Tibial nerve (tissue), 4 donors: ENCODE results near the gene GLIPR2. TPM values are rescaled to one million over a fixed set of nuclear protein-coding genes. Genes with fewer than 3 reads are reported as not detected.
A peak's percentile ranks its signal among the peaks of the same experiment; 100 is the strongest.

Experiments used
- DNase-seq, 2 donors: peaks; one replicate each; pipeline ENCODE4 v3.0.0-alpha.2; 2019; ENCODE audit warnings: low spot score in 2 of 2
- H3K27ac ChIP-seq, 4 donors: fragments of 200-600 bp; sonication (generic) in 3 of 4; one replicate each; pipeline ENCODE4 v1.5.1; 2017 to 2019; ENCODE audit warnings: mild to moderate bottlenecking in 1 of 4
- H3K27me3 ChIP-seq, 2 donors: fragments of 200-600 bp; sonication (generic) in 1 of 2; one replicate each; pipeline versions ENCODE4 v1.5.1 to v1.6.0; 2017 to 2019
- H3K36me3 ChIP-seq, 3 donors: fragments of 200-600 bp; sonication (generic); one replicate each; pipeline ENCODE4 v1.5.1; 2018 to 2019
- H3K4me1 ChIP-seq, 4 donors: fragments of 200-600 bp; sonication (generic) in 3 of 4; one replicate each; pipeline ENCODE4 v1.5.1; 2017 to 2019
- H3K4me3 ChIP-seq, 4 donors: fragments of 200-600 bp; sonication (generic) in 3 of 4; one replicate each; pipeline ENCODE4 v1.5.1; 2017 to 2019; ENCODE audit warnings: mild to moderate bottlenecking in 1 of 4, moderate library complexity in 1 of 4
- H3K9me3 ChIP-seq, 4 donors: fragments of 200-600 bp; sonication (generic) in 3 of 4; one replicate each; pipeline ENCODE4 v1.5.1; 2017 to 2019
- EP300 ChIP-seq, 2 donors: sonication (generic); formaldehyde crosslinking; IDR thresholded peaks; one replicate each; pipeline ENCODE4 v1.6.1; 2017; ENCODE audit warnings: antibody characterized with exemption in 2 of 2, mild to moderate bottlenecking in 1 of 2
- POLR2A ChIP-seq, 2 donors: fragments of 450-650 bp; IDR thresholded peaks; one replicate each; pipeline ENCODE4 v1.6.1; 2017; ENCODE audit warnings: antibody characterized with exemption in 2 of 2, mild to moderate bottlenecking in 2 of 2, moderate library complexity in 2 of 2
- WGBS, 2 donors: methylation state at CpG; one replicate each; pipeline ENCODE4 v1.1.5; 2018; 5-methylcytosine and 5-hydroxymethylcytosine counted together
- total RNA-seq, 4 donors: library from RNA; depleted of rRNA; stranded (reverse); fragments of >200 nt; gene quantifications; one replicate each; pipeline ENCODE4 v1.1.0, GENCODE V29; 2016
- TF ChIP-seq, protein P1 (sequence below), 5 experiments: fragments of 200-600 bp in 3 of 5; fragments of 450-650 bp in 2 of 5; sonication (generic) in 3 of 5; IDR thresholded peaks; one replicate each; pipeline ENCODE4 v1.5.1; 2016 to 2019; ENCODE audit warnings: antibody characterized with exemption in 5 of 5, mild to moderate bottlenecking in 3 of 5, moderate library complexity in 2 of 5

GLIPR2 gene
- total RNA-seq, 4 donors from 2014 or later = 18.1 to 26.4 (median 25.6) TPM

DNA sequence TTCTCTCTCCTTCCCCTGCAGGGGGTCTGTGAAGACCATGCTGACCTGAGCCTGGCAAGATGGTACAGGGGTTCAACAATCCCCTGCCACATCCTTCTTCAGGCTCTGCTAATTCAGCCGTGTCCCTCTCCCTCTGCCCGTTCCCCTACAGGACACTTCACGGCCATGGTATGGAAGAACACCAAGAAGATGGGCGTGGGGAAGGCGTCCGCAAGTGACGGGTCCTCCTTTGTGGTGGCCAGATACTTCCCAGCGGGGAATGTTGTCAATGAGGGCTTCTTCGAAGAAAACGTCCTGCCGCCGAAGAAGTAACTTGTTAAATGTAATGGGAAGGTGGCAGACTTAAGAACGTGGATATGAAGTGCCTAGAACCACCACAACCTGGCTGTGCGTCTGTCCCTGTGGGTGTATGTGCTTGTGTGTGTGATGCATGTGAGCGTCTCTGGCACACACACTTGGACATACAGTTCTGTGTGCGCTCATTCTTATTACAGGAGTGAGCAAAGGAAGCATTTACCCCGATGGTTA is 25.7 kb downstream of the GLIPR2 start:
- no peak for TF ChIP-seq POLR2A (IDR thresholded peaks at IDR 0.05)
- TF ChIP-seq EP300 (IDR thresholded peaks at IDR 0.05) = no peak
- TF ChIP-seq, protein P1, sequence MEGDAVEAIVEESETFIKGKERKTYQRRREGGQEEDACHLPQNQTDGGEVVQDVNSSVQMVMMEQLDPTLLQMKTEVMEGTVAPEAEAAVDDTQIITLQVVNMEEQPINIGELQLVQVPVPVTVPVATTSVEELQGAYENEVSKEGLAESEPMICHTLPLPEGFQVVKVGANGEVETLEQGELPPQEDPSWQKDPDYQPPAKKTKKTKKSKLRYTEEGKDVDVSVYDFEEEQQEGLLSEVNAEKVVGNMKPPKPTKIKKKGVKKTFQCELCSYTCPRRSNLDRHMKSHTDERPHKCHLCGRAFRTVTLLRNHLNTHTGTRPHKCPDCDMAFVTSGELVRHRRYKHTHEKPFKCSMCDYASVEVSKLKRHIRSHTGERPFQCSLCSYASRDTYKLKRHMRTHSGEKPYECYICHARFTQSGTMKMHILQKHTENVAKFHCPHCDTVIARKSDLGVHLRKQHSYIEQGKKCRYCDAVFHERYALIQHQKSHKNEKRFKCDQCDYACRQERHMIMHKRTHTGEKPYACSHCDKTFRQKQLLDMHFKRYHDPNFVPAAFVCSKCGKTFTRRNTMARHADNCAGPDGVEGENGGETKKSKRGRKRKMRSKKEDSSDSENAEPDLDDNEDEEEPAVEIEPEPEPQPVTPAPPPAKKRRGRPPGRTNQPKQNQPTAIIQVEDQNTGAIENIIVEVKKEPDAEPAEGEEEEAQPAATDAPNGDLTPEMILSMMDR (IDR thresholded peaks at IDR 0.05) = no peak
- no peaks in the 10 kb centered on the region for H3K9me3 ChIP-seq
- 91 to 92% methylated on average over 17 of the region's 17 CpGs for WGBS, 2 donors
- H3K4me3 ChIP-seq = no peak overlapping the region
- H3K27ac ChIP-seq = peak overlapping the region in 2 of 4 donors; percentile 69 to 79
- peaks cover 0 to 38% (median 9%) of the 10 kb centered on the region in 4 donors for H3K4me1 ChIP-seq
- no peaks in the 10 kb centered on the region for H3K36me3 ChIP-seq
- no peak for DNase-seq
- no peaks in the 10 kb centered on the region for H3K27me3 ChIP-seq

DNA sequence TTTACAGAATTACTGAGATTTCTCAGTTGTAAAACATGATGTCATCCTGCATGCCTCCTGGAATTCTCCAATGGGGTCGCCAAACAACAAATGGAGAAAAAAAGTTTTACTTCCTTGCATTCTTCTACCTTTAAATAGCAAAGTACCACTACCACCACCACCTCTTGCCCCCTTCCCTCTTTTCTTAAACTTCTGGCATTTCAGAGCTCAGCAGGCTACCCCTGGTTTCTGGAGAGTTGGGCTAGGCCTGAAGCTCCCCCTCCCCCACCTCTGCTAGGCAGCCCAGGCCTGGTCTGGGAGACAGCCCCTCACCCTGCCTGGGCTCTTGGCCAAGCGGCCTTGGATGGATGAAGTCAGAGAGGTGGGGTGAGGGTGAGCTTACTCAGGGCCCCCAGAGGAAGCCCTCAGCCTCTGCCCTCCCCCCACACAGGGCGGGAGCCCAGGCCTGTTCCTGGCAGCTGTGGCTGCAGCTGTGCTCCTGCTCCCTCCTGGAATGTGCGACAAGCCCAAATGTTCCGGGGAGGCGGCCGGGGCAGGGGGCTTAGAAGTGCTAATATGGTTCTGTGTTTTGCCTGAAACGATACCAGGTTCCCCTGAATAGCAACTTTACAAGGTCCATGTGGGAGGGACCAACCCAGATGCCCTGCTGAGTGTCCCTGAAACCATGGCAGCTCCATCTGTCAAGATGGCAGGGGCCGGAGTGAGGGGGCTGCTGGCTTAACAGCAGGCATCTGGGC is 26.7 kb downstream of the GLIPR2 start:
- no peaks in the 10 kb centered on the region for H3K9me3 ChIP-seq
- H3K36me3 ChIP-seq = no peaks in the 10 kb centered on the region
- peak overlapping the region; percentile 7 to 79 (median 66) for H3K27ac ChIP-seq
- 17 to 31% methylated on average over 6 to 8 of the region's 9 CpGs for WGBS, 2 donors
- H3K4me3 ChIP-seq = no peak overlapping the region
- peaks cover 0 to 35% (median 9%) of the 10 kb centered on the region in 4 donors for H3K4me1 ChIP-seq
- TF ChIP-seq EP300 (IDR thresholded peaks at IDR 0.05) = peak in 1 of 2 donors; percentile 30
- TF ChIP-seq, protein P1 (IDR thresholded peaks at IDR 0.05) = no peak
- peaks cover 0 to 2% of the 10 kb centered on the region in 2 donors for H3K27me3 ChIP-seq
- DNase-seq = no peak

DNA sequence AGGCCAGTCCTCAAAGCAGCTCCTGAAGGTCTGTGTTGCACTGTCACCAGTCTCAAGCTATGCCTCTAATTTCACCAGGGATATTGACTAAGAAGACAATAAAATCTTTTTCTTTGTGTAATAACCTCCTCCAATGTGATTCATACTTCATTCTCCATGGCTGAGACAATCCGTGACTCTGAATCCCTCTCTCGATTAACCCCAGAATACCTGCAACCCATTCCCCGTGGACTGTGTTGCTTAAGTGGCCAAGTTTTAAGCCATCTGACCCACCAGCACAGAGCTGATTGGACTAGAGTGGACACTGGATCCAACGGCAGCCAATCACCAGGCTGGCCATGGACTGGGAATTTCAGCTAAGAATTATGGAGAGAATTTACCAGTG is 27.2 kb downstream of the GLIPR2 start:
- H3K36me3 ChIP-seq = no peaks in the 10 kb centered on the region
- 51 to 61% methylated on average over 4 of the region's 4 CpGs for WGBS, 2 donors
- H3K27ac ChIP-seq = peak overlapping the region; percentile 7 to 79 (median 66)
- TF ChIP-seq EP300 (IDR thresholded peaks at IDR 0.05) (no peak), POLR2A (IDR thresholded peaks at IDR 0.05) (no peak)
- TF ChIP-seq, protein P1 (IDR thresholded peaks at IDR 0.05) = no peak
- peaks cover 0 to 35% (median 9%) of the 10 kb centered on the region in 4 donors for H3K4me1 ChIP-seq
- no peak overlapping the region for H3K4me3 ChIP-seq
- H3K27me3 ChIP-seq = peaks cover 0 to 2% of the 10 kb centered on the region in 2 donors
- no peaks in the 10 kb centered on the region for H3K9me3 ChIP-seq
- DNase-seq = no peak

DNA sequence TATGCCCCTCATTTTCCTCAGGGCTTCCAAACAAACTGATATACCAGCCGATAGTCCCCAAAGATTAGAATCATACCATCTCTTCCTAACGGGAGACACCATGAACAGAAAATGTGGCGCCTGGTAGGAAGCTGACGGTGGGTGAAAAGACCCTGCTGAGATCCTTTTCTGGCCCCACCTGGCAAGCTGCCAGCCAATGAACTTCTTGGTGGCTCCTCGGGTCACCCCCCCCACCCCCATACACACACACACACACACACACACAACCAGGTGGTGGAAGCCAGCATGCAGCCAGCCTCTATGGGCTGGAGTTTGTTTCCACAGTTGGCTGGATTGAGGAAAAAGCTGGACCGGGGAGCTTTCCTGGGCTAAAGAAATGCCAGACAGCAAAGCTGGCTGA is 27.8 kb downstream of the GLIPR2 start:
- TF ChIP-seq EP300 (IDR thresholded peaks at IDR 0.05) = no peak
- TF ChIP-seq, protein P1 (IDR thresholded peaks at IDR 0.05) = no peak
- TF ChIP-seq POLR2A (IDR thresholded peaks at IDR 0.05) = no peak
- 75 to 80% methylated on average over 6 of the region's 6 CpGs for WGBS, 2 donors
- peak overlapping the region in 2 of 4 donors; percentile 69 to 79 for H3K27ac ChIP-seq
- DNase-seq = no peak
- peaks cover 0 to 35% (median 9%) of the 10 kb centered on the region in 4 donors for H3K4me1 ChIP-seq
- H3K27me3 ChIP-seq = peaks cover 0 to 2% of the 10 kb centered on the region in 2 donors
- H3K4me3 ChIP-seq = no peak overlapping the region
- H3K9me3 ChIP-seq = no peaks in the 10 kb centered on the region
- no peaks in the 10 kb centered on the region for H3K36me3 ChIP-seq

DNA sequence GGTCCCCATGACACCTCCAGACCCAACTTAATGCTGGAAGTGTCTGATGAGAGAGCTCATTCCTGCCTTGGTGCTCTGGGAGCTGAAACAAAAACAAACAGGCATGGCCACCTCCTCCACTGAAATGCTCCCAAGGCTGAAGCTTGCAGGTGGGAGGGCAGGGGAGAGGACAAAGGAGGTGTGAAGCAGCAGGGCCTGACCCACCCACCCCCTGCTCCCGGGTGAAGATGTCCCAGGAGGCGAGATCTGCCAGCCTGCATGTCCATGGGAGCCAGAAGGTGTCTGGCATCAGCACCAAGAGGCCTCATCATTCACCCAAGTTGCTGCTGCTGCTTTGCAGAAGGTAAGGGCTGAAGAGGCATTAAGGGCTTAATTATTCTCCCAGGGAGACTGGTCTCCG is 28.5 kb downstream of the GLIPR2 start:
- 68 to 87% methylated on average over 3 of the region's 3 CpGs for WGBS, 2 donors
- Histone ChIP-seq H3K4me3 (no peak overlapping the region), H3K9me3 (no peaks in the 10 kb centered on the region), H3K4me1 (peaks cover 0 to 35% (median 9%) of the 10 kb centered on the region in 4 donors), H3K36me3 (no peaks in the 10 kb centered on the region), H3K27ac (peak overlapping the region in 2 of 4 donors; percentile 21 to 79), H3K27me3 (peaks cover 0 to 2% of the 10 kb centered on the region in 2 donors)
- no peak for DNase-seq
- no peak for TF ChIP-seq EP300 (IDR thresholded peaks at IDR 0.05)
- no peak for TF ChIP-seq POLR2A (IDR thresholded peaks at IDR 0.05)
- TF ChIP-seq, protein P1 (IDR thresholded peaks at IDR 0.05) = no peak
